KBM-7 (cell line): ENCODE measurements around the gene MEI1.
"Not testable (repeated sequence)": the region's sequence is repeated elsewhere in the genome, so short reads cannot be mapped to it uniquely, and the experiment has no call there.

Experiments
- DNase-seq: peaks from one replicate; pipeline ENCODE4 v3.0.0-alpha.2; 2015
- in situ Hi-C: fragments of 300-500 bp; cut with MboI; formaldehyde crosslinking; loops from 2 replicates; pipeline ENCODE4 v1.14.3; 2020; ENCODE audit warnings: low sequenced_read_pairs, low pct_unique_long_range_greater_than_20kb, mixed read lengths

The MEI1 gene

DNA sequence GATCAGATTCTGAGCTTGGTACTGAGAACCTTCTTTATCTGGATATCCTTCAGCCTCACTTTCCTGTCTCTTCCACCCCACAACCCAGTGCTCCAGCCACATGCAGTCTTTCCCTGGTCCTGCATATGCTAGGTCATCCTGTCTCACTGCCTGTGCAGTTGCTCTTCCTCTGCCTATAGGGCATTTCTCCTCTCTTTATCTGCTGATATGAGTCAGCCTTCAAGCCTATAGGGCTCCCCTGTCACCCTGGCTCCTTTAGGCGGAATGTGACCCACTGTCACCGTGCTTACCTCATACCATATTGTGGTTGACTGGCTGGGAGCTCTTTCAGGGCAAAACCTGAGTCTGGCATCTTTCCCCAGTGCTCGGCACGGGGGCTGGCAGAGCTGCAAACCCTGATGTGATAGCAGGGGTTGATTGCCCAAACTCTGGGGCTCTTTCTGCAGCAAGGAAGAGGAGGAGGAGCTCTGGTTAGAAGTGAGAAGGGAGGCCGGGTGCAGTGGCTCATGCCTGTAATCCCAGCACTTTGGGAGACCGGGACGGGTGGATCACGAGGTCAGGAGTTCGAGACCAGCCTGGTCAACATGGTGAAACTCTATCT, 26.3 kb downstream of the MEI1 start:
- no peak for DNase-seq
- in situ Hi-C loops: no loop called here

DNA sequence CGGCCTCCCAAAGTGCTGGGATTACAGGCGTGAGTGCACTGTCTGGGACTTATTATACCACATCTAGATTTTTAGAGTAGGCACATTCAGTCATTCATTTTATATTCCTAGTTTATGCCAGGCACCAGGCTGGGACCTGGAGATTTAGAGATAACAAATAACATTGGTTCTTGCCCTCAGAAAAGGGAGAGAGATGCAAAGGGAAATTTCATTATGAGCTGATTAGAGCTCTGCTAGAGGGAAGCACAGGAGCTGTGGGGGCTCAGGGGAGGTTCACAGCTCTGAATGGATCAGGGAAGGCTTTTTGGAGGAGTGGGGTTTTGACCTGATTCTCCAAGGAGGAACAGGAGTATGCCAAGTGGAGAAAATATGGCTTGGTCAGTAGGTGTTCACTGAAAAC, 32.3 kb downstream of the MEI1 start:
- in situ Hi-C loops: no loop called here

DNA sequence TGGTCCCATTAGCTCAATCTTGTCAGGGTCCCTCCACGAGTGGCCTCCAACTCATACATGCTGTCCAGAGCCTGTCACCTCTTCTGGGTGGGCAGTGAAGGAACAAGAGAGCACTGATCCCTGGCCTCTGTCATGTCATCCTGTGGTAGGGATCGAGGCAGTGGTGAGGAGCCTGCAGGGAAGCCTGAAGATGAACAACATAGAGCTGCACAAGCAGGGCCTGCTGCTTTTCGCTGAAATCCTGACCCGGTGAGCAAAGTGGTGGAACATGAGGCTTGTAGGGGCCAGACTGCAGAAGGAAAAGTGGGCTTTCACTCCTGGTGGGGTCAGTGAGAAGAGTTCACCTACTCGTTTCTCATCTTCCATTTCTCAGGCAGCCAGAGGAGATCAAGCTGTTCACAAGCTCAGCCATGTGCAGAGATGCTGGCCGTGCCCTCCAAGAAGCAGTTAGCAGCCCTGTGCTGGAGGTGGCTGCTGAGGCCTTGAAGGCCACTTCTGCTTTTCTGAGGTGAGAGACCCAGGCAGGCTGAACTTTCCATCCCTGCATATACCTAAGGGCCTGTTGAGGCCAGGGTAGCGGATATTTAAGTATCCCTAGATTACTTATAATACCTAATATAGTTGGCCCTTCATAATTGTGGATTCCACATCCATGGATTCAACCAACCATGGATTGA, 32.9 kb downstream of the MEI1 start:
- DNase-seq: no peak
- in situ Hi-C loops: no loop called here

More for the DNA sequence above, 32.3 kb downstream of the MEI1 start:
- DNase-seq: no peak

DNA sequence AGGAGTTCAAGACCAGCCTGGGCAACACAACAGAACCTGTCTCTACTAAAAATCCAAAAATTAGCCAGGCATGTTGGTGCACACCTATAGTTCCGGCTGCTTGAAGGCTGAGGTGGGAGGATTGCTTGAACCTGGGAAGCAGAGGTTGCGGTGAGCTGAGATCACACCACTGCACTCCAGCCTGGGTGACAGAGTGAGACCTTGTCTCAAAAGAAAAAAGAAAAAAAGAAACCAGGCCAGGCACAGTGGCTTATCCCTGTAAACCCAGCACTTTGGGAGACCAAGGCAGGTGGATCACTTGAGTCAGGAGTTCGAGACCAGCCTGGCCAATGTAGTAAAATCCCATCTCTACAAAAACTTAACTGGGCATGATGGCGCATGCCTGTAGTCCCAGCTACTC, 33.9 kb downstream of the MEI1 start:
- in situ Hi-C loops, DNase-seq: not testable (repeated sequence)

DNA sequence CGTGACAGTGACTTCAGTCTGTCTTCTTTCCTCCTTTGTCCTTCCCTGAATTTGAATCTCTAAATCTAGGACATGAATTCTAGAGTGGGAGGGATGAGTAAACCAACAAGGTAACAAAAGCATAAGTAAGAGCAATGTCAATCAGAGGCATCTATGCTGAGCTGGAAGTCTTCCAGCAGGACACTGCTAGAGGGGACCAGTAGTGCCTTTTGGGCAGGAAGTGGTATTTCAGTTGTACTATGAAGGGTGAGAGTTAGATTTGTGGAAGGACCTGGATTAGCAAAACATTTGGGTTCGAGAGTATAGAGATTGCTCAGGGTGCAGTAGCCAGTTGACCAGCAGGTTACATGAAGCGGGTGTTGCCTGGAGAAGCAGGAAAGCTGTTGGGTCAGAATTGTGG, 40.3 kb downstream of the MEI1 start:
- in situ Hi-C loops: no loop called here
- DNase-seq: no peak

DNA sequence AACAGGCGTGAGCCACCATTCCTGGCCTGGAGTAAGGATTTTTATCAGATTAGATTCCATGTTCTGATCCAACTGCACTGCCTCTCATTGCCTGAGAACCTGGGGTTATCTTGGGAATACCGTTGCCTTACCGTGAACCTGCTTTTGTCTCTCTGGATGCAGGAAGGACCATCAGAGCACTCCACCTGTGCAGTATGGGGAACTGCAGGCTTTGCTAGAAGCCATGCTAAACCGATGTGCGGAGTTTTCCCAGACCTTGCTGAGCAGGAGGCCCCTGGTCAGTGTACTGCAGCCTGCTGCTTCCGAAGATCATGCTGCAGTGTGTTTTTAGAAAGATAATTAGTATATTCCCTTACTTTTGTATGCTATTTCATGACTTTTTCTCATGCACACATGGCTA, 43.6 kb downstream of the MEI1 start:
- in situ Hi-C loops: no loop called here
- DNase-seq: no peak

DNA sequence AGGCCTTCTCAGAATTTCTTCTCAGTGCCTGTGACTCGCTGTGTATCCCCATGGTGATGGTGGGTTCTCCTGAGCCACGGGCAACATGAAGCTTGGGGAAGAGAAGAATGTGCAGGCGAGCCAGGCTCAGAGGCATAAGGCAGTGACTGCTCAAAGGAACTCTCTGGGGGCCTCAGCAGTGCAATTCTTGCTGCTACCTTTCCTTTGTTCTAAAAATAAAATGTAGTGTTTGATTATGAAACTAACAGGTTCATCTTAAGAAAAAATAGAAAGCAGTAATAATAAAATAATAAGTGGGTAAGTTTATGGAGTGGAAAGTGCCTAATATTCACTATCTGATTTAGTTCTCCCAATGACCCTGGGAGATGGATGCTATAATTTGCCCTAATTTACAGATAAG, 46.7 kb downstream of the MEI1 start:
- DNase-seq: no peak
- in situ Hi-C loops: no loop called here

DNA sequence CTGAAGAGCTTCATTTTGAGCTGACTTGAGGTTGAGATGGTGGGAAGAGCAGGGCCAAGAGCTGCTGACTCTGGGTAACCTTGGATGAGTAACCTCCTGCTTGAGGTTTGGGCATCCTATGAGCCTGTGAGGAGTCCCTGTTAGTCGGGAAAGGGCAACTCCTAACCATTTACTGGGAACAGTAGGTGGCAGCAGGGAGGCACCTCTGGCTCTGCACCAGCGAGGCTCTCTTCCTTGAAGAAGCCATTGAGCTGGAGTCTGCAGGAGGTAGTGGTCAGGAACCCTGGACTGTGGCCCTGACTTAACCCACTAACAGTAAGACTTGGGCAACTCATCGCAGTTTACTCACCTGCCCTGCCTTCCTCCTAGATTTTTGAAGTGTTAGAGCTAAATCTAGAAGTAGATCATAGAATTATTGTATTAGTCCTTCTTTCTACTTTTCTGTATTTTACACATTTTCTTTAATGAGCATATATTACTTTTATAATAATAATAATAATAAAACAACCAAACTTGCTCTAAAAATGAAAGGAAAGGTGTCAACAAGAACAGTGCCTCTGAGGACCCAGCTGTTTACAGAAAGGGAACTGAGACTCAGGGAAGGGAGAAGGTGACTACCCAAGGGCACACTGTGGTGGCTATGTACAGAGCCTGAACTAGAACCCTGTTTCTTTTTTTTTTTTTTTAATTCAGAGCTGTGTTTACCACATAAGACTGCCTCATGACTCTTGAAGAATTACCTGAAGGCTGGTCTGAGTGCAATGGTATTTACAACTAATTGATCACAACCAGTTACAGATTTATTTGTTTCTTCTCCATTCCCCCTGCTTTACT, 47.5 kb downstream of the MEI1 start:
- in situ Hi-C loops: no loop called here
- peak; percentile 70 for DNase-seq

DNA sequence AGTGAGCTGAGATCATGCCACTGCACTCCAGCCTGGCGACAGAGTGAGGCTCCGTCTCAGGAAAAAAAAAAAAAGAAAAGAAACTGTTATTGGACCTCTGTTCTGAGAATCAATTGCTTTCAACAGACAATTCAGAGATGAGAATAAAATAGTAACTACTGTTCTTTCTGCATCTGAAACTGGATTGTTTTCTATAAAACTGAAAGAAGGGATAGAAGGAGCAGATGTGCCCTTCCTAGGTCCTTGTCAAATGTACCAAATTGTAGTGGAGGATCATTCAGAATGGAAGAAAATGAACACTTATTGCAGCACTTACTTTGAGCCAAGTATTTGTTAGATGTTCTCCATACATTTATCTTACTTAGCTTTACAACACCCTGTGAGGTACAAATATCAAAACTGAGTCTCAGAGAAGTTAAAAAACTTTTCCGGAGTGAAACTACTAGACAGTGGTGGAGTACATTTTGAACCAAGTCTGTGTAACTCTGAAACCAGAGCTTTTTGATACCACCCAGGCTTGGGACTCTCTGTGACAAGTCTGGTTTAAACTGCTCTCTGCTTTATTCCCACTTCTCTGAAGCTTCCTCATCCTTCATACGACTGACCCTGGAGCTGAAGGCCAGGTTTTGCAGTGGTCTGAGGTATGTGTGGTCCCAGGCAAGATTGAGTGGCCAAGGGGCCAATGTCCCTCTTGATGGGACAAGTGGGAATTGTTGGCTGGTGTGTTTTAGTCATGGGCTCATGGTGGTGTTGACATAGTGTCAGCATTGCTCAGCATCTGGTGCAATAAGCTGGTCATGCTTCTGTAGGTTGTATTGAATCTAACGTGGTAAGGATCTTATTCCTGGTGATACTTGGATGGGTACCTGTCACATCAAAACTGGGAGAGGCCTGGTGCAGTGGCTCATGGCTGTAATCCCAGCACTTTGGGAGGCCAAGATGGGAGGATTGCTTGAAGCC, 53.0 kb downstream of the MEI1 start:
- in situ Hi-C loops: no loop called here

DNA sequence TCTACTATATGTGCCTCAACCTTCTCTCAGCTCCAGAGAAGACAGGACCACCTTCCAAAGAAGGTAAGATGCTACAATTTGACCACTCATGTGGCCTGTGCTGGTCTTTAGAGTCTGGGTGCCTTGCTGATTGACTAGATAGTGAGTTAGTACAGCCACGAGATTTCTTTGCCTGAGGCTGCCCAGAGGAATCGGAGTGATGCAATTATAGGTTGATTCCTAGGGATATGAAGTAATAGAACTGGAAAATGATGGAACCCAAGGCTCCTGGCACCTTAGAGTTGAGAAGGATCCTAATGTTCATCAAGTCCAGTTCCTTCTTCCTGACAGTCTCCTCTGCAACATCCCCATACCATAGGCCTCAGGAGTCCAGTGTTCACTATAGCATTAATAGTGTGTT, 54.7 kb downstream of the MEI1 start:
- no peak for DNase-seq

More for the DNA sequence above, 53.0 kb downstream of the MEI1 start:
- no peak for DNase-seq

DNA sequence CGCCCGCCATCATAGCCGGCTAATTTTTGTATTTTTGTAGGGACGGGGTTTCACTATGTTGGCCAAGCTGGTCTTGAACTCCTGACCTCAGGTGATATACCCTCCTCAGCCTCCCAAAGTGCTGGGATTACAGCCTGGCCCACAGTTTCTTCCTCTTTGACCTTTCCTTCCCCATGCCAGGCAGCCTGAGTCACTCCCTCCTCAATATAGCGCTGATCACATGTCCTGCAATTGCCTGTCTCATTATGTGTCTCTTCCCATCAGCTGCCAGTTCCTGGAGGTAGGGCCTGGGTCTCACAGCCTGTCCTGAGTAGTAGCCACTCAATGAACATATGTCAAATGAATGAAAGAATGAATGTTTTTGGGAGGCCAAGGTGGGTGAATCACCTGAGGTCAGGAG, 58.2 kb downstream of the MEI1 start:
- in situ Hi-C loops: no loop called here
- DNase-seq: no peak

More for the DNA sequence above, 54.7 kb downstream of the MEI1 start:
- in situ Hi-C loops: no loop called here

DNA sequence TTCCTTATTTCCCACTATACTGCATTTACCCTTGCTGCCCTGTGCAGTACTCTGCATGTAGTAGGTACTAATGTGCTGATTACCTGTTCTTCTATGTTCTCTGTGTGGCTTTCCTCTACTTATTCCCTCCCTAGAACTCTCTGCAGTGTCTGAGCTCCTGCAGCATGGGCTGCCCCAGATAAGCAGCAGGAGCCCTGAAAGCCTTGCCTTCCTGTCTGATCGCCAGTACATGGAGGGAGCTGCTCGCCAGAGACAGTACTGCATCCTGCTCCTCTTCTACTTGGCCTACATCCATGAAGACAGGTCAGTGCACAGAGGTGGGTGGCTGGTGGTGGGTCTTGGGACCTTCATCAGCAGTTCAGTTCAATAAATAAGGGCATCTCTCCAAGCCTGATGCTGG, 58.9 kb downstream of the MEI1 start:
- no peak for DNase-seq
- in situ Hi-C loops: no loop called here

DNA sequence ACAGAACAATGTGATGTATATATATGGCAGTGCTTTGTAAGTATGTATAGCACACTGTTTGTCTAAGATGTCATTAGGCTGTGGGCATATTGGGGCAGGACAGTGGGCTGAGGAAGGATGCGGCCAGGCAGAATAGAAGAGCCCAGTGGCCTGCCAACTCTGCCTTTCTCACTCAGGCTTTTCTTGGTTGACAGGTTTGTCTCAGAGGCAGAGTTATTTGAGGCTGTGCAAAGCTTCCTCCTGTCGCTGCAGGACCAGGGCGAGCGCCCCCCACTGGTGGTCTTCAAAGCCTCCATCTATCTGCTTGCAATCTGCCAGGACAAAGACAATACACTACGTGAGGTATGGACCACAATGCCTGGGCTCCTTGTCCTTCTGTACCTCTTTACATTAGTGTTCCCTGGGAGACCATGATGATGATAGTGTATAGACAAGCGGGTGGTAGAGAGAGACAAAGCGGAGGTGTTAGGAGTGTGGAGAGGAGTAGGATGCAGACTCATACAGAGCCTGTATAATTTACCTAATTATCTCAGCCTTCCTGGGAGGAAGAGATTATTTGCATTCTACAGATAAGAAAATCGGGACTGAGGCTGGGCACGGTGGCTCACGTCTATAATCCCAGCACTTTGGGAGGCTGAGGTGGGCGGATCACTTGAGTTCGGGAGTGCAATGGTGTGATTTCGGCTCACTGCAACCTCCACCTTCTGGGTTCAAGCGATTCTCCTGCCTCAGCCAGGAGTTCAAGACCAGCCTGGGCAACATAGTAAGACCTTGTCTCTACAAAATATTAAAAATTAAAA, 63.9 kb downstream of the MEI1 start:
- in situ Hi-C loops: no loop called here
- peak; percentile 62 for DNase-seq

DNA sequence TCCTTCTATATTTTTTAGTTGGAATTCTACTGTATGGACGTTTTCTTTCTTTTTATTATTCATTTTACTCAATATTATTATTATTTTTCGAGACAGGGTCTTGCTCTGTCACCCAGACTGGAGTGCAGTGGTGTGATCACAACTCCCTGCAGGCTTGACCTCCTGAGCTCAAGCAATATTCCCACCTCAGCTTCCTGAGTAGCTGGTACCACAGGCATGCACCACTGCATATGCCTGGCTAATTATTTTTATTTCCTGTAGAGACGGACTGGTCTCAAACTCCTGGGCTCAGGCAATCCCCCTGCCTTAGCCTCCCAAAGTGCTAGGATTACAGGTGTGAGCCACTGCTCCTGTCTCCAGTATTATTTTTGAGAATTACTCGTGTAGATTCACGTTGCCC, 67.2 kb downstream of the MEI1 start:
- in situ Hi-C loops: no loop called here
- DNase-seq: no peak

DNA sequence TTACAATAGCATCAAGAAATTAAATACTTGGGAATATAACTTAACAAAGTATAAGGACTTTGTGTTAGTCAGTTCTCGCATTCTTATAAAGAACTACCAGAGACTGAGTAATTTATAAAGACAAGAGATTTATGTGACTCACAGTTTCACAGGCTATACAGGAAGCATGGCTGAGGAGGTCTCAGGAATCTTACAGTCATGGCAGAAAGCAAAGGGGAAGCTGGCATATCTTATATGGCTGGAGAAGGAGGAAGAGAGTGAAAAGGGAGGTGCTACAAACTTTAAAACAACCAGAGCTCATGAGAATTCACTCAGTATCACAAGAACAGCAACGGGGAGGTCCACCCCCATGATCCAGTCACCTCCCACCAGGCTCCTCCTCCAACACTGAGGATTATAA, 69.1 kb downstream of the MEI1 start:
- peak; percentile 76 for DNase-seq
- in situ Hi-C loops: no loop called here

DNA sequence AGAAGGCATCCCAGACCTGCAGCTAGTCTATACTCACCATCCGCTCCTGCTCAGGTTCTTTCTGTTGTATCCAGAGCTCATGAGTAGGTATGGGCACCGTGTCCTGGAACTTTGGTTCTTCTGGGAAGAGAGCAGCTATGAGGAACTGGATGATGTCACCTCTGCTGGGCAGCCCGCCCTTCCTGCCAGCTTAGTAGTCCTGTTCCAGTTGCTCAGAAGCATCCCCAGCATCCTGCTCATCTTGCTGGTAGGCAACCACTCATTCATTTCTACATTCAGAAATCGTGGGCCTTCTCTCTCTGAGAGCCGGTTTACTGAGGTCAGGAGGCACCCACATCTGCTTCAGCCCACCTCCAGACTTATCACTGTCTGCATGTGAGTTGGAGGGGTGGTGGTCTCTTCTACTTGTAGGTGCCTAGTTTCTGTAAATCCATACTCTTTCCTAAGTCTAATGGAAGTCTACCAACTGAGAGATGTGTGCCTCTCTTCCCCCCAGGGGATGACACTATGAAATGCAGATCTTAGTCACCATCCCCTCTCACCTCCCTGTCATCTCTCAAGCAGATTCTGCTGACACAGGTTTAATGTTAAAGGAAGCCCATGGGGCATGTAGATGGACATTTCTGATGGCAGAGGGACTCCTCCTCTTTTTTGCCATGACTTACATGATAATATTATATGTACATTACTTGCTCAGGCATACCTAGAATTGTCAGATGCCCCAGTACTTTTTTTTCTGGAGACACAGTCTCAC, 71.6 kb downstream of the MEI1 start:
- DNase-seq: no peak
- in situ Hi-C loops: no loop called here

DNA sequence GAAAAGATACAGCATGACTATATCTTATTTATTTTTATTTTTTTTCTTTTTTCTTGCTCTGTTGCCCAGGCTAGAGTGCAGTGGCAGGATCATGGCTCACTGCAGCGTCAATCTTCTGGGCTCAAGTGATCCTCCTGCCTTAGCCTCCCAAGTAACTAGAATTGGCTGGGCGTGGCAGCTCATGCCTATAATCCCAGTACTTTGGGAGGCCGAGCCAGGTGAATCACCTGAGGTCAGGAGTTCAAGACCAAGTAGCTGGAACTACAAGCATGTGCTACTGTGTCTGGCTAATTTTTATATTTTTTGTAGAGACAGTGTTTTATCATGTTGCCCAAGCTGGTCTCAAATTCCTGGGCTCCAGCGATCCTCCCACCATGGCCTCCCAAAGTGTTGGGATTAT, 72.9 kb downstream of the MEI1 start:
- no peak for DNase-seq
- in situ Hi-C loops: no loop called here

DNA sequence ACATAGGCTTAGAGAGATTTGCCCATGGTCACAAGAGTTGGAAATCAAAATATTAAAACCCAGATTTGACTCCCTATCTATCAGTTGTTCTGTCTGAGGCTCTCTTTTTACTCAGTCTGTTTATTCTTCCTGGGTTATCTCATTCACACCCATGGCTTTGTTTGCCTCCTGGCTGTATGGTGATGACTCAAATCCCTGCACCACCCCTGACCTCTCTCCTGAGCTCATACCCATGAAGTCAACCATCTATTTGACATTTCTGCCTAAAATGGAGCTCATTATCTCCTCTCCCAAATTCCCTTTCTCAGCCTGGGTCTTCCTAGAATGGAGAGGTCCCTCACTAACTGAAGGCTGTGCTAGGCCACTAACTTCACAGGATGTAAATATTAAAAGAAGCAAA, 73.3 kb downstream of the MEI1 start:
- in situ Hi-C loops: no loop called here
- no peak for DNase-seq
